HL-60 (cell line): ENCODE data around the gene UBL3.

Experiments used
- CTCF ChIP-seq: IDR thresholded peaks from one replicate; pipeline ENCODE4 v1.5.1; 2011; ENCODE audit warnings: low read length, control low read depth, inconsistent platforms; ENCODE audit not compliant: insufficient read depth
- GABPA ChIP-seq: IDR thresholded peaks from 2 replicates; pipeline ENCODE4 v1.6.1; 2012; ENCODE audit warnings: low read depth
- POLR2AphosphoS5 ChIP-seq: IDR thresholded peaks from 2 replicates; pipeline ENCODE4 v1.6.1; 2012; ENCODE audit warnings: low read depth
- REST ChIP-seq: IDR thresholded peaks from 2 replicates; pipeline ENCODE4 v1.6.1; 2012; ENCODE audit warnings: low read depth; ENCODE audit not compliant: insufficient replicate concordance
- SPI1 ChIP-seq: IDR thresholded peaks from 2 replicates; pipeline ENCODE4 v1.6.1; 2012; ENCODE audit warnings: low read depth, mild to moderate bottlenecking, borderline replicate concordance

GRCh38 chr13:29889111-29889510 is 38.7 kb upstream of the UBL3 start:
- TF ChIP-seq CTCF (no peak), POLR2AphosphoS5 (no peak), REST (no peak), GABPA (no peak), SPI1 (no peak)
